HTERT RPE-1 (cell line): ENCODE results near the gene ABCC6.
"Not testable (repeated sequence)": the region's sequence is repeated elsewhere in the genome, so short reads cannot be mapped to it uniquely, and the experiment has no call there.

ENCODE experiments used
- in situ Hi-C: fragments of 300-500 bp; cut with MboI; formaldehyde crosslinking; loops from 4 replicates; pipeline ENCODE4 v1.14.3; 2020; ENCODE audit warnings: low sequenced_read_pairs

ABCC6 gene

GRCh38 chr16:16162591-16162990, 60.7 kb downstream of the ABCC6 start:
- in situ Hi-C loops, result no loop called here

GRCh38 chr16:16161840-16162239, 61.5 kb downstream of the ABCC6 start:
- in situ Hi-C loops, result not testable (repeated sequence)

DNA sequence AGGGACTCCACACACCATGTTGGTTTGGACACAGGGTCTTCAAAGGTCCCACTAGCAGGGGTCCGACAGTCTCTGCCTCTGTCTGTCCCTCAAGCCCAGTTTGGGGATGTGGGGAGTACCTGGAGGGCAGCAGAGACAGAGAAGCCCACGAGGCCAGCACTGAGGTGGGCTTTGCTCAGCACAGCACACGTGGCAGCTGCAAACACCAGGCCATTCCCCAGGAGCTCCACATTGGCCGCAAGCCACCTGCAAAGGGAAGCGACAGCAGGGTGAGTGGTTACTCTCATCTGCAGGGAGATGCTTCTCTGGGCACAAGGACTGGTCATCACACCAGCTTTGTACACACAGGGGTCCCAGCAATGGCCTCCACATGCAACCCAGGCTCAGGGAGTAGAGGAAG, 62.0 kb downstream of the ABCC6 start:
- in situ Hi-C loops, result no loop called here

- in situ Hi-C loops, result no loop called here
Measured at GRCh38 chr16:16159662-16160061, 63.6 kb downstream of the ABCC6 start.

DNA sequence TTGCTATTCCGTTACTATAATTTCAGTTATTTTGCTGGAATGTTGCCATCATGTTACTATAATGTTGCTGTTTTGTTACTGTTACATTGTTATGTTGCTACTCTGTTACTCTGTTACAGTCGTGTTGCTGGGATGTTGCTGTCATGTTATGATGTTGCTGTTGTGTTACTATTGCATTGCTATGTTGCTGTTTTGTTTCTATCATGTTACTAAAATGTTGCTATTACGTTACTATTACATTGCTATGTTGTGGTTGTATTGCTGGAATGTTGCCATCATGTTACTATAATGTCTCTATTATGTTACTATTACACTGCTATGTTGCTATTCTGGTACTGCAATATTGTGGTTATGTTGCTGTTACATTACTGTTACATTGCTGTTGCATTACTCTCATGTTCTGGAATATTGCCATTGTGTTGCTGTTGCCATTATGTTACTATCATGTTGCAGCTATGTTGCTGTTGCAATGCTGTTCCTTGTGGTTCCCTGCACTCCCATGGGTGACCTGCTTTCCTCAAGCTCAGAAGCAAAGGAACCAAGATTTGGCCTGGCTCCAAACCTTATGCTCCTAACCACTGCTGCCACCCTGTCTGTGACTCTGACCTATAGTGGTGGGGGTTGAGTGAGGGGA, 64.4 kb downstream of the ABCC6 start:
- in situ Hi-C loops, result no loop called here

DNA sequence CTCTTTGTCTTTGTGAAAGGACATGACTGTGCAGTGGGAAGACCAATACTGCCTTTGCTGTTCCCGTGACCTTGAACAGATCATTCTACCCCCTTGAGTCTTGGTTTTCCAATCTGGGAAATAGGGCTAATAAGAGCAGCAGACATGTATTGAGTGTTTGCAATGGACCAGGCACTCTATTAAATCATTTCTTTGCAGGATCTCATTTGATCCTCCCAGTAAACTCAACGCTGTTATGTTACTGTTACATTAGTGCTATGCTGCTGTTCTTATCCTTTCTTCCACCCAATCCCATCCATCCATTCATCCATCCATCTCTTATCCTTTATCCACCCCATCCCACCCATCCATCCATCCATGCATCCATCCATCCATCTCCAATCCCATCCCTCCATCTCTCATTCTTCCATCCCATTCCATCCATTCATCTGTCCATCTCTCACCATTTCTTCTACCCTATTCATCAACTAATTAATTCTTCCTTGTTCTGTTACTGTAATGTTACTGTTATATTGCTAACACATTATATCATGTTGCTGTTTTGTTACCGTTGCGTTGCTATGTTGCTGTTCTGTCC, 65.1 kb downstream of the ABCC6 start:
- in situ Hi-C loops, result no loop called here

DNA sequence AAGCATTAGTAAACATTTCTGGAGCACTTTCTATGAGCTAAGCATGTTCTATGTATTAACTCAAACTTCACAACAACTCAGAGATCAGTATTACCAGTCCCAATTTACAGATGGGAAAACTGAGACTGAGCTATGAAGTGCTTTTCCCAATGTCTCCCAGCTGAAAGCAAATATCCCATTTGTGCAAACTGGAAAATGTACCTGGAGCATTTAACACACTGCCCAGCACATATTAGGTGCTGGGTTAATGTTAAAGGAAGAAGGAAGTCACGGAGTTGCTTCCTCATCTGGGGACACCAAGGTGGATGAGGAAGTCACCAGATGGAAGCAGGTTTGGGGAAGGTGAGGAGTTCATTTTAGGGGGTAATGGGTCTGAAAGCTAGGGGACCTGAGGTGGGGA, 66.1 kb downstream of the ABCC6 start:
- in situ Hi-C loops, result no loop called here

DNA sequence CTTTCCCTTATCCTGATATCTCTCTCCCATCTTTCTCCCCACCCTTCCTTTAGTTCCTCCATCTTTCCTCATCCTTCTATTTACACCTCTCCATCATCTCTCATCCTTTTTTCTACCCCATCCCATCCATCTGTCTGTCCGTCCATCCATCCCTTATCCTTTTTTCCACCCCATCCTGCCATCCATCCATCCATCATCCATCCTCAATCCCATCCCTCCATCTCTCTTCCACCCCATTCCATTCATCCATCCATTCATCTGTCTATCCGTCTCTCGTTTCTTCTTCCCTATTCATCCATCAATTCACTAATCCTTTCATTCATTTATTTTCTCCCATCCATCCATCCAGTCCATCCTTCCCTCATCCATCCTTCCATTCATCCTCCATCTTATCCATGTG, 68.1 kb downstream of the ABCC6 start:
- in situ Hi-C loops, result no loop called here

DNA sequence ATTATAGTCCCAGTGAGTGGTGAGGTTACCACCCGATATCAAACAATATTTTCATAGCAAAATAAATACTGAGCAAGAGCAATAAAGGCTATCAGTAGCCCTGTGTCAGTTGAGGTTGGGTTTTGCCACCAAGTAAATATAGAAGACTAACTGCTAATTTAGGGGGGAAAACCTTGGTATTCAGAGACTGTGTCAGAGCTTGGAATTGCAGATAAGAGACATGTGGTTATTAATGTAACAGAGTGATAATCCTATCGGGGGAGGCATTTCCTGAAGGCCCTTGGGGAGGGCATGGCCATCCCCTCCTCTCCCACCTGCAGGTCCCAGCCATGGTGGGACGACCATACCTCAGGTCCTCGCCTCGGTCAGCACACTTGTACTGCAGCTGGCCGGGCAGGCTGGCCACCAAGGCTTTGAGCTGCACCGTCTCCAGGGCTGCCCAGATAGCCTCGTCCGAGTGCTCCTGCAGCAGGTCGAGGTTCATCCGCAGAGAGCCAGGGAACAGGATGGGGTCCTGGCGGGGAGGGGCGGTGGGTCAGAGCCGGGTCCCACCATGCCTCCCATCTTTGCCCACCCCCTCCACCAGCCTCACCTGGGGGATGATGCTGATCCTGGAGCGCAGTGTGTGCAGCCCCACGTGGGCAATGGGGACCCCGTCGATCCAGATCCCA, 68.9 kb downstream of the ABCC6 start:
- in situ Hi-C loops, result no loop called here

DNA sequence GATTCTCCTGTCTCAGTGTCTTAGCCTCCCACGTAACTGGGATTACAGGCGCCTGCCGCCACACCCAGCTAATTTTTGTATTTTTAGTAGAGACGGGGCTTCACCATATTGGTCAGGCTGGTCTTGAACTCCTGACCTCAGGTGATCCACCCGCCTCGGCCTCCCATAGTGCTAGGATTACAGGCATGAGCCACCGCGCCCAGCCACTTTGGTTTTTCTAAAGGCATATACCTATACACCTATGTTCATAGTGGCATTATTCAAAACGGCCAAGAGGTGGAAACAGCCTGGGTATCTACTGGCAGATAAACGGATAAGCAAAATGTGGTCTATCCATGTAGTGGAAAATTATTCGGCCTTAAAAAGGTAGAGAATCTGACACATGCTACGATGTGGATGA, 70.3 kb downstream of the ABCC6 start:
- in situ Hi-C loops, result not testable (repeated sequence)

DNA sequence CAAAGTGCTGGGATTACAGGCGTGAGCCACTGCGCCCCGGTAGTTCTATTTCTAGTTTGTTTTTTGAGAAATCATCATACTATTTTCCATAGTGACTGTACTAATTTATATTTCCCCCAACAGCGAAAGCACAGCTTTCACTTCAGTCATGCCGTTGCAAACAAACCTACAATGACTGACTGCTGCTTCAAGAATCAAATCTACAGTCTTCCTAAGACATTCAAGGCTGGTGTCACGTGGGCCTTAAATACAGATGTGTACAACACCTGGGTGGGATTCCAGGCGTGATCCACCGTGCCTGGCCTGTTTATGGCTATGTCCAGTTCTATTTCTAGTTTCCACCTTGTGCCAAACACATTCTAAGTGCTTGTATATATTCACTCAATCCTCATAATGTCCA, 72.0 kb downstream of the ABCC6 start:
- in situ Hi-C loops, result no loop called here

DNA sequence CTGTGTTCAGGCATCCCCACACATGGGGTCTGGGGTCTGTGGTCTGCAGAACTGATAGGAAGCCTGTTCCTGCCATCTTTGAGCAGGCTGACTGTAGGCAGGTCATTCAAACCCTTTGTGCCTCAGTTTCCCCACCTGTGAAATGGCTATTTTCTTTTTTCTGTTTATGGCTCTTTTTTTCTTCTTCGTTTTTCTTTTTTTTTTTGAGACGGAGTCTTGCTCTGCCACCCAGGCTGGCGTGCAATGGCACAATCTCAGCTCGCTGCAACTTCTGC, 72.5 kb downstream of the ABCC6 start:
- in situ Hi-C loops, result no loop called here

- in situ Hi-C loops, result no loop called here
Measured at GRCh38 chr16:16150117-16150877, 73.0 kb downstream of the ABCC6 start.

GRCh38 chr16:16149710-16150116, 73.6 kb downstream of the ABCC6 start:
- in situ Hi-C loops, result no loop called here

DNA sequence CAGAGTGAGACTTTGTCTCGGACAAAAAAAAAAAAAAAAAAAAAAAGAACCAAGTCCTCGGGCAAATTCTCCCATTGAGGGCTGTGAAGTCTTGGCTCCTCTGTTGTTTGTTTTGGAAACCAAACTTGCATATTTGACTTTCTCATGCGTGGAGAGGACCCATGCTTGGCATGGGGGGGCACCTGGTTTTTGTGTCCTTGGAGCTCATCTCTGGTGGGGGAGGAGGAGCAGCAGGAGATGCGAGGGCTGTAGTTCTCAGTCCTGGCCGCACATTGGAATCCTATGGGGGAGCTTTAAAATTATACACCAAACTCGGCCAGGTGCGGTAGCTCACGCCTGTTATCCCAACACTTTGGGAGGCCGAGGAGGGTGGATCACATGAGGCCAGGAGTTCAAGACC, 74.5 kb downstream of the ABCC6 start:
- in situ Hi-C loops, result no loop called here

DNA sequence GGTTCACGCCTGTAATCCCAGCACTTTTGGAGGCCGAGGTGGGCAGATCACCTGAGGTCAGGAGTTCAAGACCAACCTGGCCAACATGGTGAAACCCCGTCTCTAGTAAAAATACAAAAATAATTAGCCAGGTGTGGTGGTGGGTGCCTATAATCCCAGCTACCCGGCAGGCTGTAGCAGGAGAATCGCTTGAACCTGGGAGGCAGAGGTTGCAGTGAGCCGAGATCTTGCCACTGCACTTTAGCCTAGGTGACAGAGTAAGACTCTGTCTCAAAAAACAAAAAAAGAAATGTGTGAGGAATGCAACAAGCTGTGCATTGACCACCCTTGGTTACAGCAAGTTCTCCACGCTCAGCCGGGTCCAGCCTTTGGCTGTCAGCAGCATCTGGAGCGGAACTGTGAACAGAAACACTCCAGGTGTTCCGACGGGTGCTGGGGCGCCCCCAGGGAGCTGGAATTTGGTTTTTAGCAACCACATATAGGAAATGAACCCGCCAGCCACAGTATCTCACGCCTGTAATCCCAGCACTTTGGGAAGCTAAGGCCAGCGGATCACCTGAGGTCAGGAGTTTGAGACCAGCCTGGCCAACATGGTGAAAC, 75.2 kb downstream of the ABCC6 start:
- in situ Hi-C loops, result not testable (repeated sequence)

GRCh38 chr16:16147316-16147999, 75.8 kb downstream of the ABCC6 start:
- in situ Hi-C loops, result no loop called here

- in situ Hi-C loops, result no loop called here
Measured at GRCh38 chr16:16146380-16147315, 76.6 kb downstream of the ABCC6 start.

DNA sequence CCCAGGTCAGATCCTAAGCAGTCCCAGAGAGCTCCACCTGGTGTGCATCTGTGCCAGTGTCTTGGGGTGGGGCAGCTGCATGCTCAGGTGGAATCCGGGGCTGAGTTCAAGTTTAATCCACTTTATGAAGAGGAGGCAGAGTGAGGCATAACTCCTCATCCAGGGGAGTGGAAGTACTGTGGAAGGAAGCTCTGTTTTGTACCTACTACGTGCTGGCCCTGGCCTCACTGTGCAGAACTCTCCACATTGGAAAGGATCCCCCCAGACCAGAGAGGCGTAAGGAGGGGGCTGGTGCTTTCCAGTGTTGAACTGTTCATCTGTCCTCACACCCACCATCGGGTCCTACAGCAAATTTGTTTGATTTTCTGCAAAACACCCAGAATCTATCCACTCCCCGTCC, 78.0 kb downstream of the ABCC6 start:
- in situ Hi-C loops, result no loop called here

GRCh38 chr16:16144416-16144815, 78.9 kb downstream of the ABCC6 start:
- in situ Hi-C loops, result no loop called here
